Placental epithelial cell (primary cell): ENCODE data around the gene ACTR6. TPM values are rescaled to one million over a fixed set of nuclear protein-coding genes. Genes with fewer than 3 reads are reported as not detected.

Source experiments
- small RNA-seq: library from RNA; depleted of rRNA; stranded (forward); fragments of <200 nt; gene quantifications from one replicate; pipeline ENCODE3, GENCODE V24; 2012
- total RNA-seq: library from RNA; depleted of rRNA; stranded (reverse); fragments of >200 nt; gene quantifications from 2 replicates; pipeline ENCODE4 v1.2.3, GENCODE V29; 2012

The ACTR6 gene
- 9.4 and 12.5 TPM in 2 replicates for total RNA-seq

GRCh38 chr12:100200463-100201181 lies at the start of gene ACTR6:
Gene ACTR6 (plus strand): TSS chr12:100200815. CDS start chr12:100200852, 37 bp downstream.

DNA sequence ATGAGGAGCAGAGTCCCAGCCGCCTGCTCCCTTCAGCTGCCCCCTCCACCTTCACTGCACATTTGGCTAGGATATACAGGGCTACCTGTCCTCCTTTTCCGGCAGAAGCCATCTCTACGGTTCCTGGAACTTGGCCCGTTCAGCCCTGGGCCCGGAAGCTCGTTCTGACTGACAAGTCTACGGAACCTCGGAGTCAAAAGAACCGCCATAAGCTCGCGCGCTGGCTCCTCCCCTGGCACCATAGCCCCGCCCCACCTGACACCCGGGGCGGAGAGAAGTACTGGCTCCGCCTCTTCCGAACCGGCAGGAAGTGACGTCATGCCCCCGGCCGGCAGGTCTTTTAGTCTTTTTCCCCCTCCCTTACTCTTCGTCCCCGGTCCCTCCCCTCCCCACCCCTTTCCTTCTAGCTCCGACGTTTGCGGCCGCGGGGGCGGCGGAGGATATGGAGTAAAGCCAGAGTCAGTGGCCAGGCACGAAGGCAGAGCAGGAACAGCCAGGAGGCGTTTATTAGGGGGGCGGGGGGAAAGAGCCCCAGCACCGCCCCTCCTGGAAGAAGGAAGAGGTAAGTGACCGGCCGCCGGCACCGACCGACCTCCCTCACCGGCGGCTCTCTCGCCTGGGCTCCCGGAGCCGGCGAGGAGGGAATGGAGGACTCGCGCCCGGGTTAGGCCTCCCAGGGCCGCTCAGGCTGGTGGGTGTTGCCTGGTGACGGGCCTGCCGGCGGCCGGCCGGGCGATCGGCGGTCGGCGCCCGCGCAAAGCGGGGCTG lies 66.4 kb downstream of the ACTR6 start, which contains the start of the genes DEPDC4 and SCYL2:
DEPDC4 (minus strand) TSS at position 245 of the 768 bp plus-strand sequence; CDS start at position 242, 3 bp downstream.
SCYL2 (plus strand) TSS at position 343 of the 768 bp plus-strand sequence. CDS start 15,794 bp downstream, outside the sequence.

Small RNA genes lying within 50 kb of the gene (small RNA-seq; reads per million reads assigned to genes)
- gene MIR1827 (not detected), gene RF00019 (not detected), gene RN7SL176P (not detected)

Other genes starting within 250 kb of the ACTR6 start
- 3.9 and 8.0 TPM in 2 replicates for gene ANKS1B, start 215.9 kb upstream of the ACTR6 start, total RNA-seq
- gene BLTP3B, start 57.9 kb upstream of the ACTR6 start, total RNA-seq = 12.2 and 19.7 TPM in 2 replicates
- 1.4 and 3.1 TPM in 2 replicates for gene DEPDC4, start 66.3 kb downstream of the ACTR6 start, total RNA-seq
- gene SCYL2, start 66.4 kb downstream of the ACTR6 start, total RNA-seq = 45.5 and 55.3 TPM in 2 replicates
- not detected in 2 replicates for gene SLC17A8, start 156.3 kb downstream of the ACTR6 start, total RNA-seq